NCI-H1105 treated with DMSO at 0.1 percent for 48 hours (cell line): ENCODE data around the gene BPIFB2.

Source experiments
- DNase-seq: peaks from one replicate; lab custom pipeline; 2025; lab: John Stamatoyannopoulos, UW

The BPIFB2 gene

DNA sequence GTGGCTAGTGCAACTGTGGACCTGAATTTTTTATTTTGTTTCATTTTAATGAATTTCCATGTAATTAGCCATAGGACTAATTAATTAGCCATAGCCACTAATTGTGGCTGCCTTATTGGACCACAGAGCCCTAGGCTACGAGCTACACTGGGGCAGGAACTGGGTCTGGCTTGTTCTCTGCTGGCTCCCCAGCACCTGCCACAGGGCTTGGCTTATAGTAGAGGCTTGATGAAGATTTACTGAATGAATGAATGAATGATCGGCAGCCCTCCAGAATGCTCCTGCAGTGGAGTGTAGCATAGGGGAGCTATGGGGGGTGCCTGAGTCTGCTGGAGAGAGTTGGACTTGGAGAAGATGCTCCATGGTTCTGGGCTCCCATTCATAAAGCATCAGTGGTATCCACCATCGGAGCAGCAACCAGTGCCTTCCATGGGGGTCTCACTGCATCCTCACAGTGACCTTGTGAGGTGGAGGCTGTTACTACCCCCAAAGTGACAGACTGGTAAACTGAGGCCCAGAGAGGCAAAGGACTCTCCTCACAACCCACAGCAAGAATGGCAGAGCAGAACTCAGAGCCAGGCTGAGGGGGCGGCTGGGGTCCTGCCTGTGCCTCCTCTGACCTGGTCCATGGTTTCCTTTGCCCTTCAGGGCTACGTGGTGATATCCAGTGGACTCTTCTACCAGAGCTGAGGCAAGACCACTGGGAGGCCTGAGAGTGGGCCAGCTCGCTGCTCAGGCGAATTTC lies 15.4 kb downstream of the BPIFB2 start:
- no peak for DNase-seq

DNA sequence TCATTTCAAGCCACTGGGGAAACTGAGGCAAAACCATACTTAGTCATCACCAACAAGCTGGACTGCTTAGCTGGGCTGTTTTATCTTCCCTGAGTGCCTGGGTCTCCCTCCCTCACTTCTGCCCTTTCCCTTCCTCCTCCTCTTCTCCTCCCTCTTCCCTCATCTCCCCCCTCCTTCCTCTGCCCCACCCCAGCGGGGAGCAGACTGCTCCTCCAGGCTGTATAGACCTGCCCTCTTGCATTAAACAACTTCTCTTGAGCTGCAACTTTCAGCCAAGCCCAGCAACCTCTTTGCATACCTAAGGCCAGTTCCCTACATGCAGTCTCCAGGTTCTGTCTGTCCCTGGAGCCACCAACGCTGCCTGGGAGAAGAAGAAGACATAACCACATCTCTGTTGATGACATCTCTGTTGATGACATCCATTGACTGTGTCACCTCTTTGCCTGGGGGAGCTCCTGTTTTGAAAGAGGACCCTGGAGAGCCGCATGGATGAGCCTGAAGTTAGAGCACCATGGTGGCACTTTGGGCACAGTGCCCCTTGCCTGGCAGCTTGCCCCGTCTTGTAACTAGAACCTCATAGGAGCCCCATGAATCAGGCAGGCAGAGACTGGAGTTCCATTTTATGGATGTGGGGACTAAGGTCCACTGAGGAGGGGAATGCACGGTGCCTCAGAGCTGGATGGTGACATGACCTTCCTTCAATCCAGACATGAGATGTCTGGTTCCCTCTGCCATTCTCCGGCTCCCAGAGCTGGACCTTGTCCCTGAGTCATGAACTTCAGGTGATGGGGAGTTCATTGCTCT lies 16.1 kb downstream of the BPIFB2 start:
- DNase-seq, result no peak

DNA sequence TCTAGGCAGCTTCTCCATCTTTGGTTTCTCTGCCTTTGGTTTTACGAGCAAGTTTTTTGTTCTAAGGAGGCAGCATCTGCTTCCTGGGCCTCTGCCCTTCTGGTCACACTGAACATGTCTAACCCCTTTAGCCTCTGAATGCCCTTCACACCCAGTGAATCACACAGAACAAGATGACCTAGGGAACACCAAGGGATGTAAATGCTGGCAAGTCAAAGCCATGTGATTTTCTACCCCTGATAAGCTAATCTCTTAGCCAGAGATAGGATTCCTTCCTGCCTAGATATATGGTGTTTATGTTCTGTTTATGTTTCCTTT lies 16.7 kb downstream of the BPIFB2 start:
- no peak for DNase-seq

DNA sequence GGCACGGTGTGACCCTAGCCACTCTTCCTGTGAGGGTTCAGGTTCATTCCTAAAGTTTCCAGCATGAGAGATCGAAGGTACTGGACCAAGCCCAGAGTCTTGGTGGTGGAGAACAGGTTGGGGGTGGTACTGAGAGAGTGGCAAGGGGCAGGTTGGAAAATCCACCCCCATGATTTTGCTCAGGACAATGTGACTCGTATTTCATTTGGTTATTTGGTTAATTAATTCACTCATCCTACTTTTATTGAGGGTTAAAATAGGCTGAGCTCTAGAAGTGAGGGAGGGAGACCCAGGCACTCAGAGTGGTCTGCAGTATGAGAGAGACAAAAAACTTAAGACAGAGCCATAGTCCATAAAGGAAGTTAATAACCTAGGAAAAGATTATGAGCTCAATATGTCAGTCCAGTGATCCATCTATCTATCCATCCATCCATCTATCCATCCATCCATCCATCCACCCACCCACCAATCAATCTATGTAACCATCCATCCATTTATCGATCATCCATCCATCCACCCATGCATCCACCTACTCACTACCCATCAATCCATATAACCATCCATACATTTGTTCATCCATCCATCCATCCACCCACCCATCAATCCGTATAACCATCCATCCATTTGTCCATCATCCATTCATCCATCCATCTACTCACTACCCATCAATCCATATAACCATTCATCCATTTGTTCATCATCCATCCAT lies 17.3 kb downstream of the BPIFB2 start:
- no peak for DNase-seq

DNA sequence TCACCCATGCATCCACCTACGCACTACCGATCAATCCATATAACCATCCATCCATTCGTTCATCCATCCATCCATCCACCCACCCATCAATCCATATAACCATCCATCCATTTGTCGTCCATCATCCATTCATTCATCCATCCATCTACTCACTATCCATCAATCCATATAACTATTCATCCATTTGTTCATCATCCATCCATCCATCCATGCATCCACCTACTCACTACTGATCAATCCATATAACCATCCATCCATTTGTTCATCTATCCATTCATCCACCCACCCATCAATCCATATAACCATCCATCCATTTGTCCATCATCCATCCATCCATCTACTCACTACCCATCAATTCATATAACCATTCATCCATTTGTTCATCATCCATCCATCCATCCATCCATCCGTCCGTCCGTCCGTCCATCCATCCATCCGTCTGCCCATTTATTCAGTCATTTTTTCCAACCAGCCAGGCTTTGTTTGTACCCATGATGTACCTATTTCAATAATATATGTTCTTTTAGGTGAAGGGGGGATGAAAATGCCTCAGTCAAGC lies 17.9 kb downstream of the BPIFB2 start:
- no peak for DNase-seq

DNA sequence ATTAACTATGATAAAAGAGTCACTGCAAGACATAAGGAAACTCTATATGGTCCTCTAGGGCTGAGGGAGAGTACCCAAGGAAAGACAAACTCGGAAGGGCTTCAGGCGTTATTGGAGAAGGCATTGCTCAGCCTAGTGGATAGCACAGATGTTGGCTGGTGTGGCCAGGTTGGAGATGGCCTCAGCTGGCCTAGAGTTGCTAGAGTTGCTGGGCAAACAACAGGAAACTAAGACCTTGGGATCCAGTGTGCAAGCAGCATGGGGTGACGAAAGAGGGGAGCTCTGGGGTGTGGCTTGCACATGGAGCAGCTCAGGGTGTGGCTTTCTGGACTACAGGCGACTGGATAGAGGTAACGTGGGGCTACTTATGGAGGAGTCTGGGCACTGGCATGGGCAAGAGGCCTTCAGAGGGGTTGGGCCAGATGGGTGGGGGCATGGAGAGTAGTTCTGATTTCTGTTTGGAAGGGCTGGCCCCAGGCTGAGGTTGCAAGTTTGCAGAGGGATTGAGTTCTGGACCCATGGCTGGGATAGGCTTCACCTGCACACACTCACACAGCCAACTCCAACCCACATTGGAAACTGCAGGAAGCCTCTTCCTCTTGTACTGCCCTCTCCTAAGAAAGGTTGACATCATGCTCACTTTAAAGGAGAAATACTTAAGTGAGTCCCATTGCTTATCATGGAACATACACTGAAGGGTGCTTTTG lies 18.7 kb downstream of the BPIFB2 start:
- no peak for DNase-seq

DNA sequence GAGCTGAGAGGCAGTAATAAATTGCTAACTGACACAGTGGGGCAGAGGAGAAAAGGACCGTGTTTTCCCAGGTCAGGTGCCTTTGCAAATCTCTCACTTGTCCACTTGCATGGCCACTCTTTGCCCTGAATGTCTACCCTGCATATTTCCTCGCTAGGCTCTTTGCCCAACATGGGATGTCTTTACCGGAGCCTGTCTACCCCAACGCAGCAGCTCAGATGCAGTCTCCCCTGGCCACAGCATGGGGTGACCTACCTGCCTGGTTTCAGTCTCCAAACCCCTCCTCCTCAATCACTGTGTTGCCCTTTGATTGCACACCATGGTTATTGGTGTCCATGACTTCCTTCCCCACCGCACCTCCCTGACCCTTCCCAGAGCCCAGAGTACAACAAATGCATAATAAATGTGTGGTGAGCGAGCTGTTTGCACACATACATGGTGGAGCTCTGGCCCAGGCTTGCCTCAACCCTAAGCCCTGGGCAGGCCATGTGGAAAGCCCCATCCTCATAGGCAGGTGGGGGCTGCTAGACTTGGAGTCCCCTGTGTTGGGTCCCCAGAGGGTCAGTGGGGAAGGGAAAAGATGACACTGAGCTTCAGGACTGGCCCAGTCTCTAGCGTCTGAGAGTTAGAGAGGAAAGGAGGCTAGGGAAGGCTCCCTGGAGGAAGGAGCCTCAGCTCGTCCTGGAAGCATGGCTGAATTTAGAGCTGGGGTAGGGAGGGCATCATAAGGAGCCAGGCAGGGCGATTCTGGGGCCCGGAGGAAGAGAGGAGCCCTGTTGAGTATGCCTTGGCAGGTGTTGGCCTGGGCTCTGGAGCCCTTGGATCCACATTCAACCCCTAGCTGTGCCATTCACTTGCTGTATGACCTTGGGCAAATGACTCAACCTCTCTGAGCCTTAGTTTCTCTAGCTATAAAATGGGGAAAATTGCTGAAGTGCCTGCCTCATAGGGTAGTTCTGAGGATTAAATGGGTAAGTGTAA lies 19.6 kb downstream of the BPIFB2 start:
- no peak for DNase-seq

DNA sequence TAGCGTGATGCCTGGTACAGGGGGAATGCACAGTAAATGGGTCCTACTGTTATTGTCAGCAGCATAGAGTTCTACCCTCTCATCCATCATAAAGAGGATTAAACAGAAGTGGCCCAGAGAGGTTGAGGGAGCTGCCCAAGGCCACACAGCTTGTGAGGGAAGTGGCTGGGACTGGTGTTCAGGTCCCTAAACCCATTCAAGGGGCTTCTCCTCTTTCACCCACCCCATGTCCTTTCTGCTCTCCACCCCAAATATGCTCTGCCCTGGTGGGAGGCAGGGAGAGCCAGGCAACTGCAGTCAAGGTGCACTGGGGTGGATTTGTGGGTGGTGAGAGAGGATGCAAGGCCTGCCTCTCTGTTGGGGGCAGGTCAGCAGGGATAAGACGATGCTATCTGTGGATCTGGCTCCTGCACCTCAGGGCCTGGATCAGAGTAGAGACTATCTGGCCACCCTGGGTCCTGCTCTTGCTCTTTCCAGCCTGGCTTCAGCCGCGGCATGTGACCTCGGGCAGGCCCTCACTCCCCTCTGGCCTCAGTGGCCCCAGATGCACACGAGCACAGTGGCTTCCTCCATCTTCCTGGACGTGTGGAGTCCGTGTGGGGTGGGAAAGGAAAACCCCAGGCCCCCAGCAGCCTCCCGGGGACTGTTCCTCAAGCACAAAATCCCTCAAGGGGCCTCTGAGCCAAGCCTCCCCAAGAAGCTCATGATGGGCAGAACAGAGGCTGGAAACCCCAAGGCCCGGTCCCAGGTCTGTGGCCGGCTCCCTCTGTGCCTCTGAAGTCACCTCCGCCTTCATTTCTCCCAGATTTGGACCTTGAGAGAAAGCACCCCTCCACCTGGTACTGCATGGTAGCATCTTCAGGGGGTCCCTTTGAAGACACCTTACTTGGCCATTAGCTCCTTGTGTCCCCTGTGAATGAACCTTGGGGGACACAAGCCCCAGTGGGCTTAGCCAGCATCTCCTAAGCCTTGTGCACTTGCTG lies 20.6 kb downstream of the BPIFB2 start:
- DNase-seq, result no peak

DNA sequence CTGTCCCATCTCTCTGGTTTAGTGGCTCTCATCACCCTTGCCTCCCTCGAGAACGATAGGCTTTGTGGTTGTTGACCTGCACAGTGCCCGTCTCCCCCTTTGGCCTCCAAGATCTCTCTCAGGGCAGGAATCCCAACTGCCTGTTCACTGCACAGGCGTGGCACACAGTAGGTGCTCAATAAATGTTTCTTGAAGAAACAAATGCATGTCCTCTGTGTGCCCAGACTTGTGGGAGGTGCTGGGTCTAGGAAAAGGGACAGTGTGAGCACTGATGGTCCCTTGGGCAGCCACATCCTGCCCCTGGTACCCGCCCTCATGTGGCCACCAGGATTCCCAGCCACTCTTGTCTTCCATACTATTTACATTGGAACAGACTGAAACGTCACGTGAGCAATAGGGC lies 21.4 kb downstream of the BPIFB2 start:
- no peak for DNase-seq

DNA sequence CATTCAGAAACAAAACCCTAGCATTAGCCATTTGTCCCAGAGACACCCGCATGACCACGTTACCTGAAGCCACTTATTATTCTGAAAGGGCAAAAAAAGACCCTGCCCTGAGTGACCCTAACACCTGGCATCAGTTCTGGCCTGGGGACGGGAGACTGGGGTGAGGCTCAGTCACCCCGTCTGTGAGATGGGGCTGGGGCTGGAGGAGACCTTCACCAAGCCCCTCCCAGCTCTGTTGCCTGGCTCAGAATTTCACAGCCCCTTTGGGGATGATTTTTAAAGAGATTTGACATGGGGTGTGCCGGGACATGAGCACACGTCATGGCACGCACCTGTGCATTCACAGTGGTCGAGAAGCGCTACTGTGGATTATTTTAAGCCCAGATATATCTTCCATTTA lies 22.6 kb downstream of the BPIFB2 start:
- no peak for DNase-seq

DNA sequence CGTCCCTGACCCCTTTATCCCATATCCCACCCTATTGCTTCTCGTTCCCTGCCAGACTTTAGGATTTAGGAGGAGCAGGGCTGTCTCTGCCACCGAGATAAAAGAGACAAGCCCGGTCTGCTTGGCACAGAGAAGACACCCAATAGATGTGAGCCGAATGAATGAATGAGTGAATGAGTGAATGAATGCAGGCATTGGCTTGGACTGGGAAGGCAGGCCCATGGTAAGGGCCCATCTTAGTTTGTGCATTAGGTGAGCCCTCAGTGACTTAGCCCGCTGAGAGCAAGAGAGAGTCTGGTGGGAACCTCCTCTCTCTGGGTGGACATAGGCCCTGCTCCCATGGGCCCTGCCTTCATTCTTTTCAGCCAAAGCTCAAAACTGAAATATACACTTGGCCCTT lies 23.1 kb downstream of the BPIFB2 start:
- no peak for DNase-seq

DNA sequence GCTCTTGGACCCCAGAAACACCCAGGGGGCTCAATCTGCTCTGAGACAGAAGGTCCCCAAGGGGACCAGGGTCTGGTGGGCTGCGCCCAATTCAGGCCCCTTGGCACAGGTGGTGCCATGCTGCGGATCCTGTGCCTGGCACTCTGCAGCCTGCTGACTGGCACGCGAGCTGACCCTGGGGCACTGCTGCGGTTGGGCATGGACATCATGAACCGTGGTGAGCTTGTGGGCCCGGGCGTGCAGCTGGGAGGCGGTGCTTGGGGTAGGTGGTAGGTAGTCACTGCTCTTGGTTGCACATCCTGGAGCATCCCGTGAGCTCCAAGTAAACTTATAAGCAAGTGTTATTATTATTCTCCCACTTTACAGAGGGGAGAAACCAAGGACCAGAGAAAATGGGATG lies 24.0 kb downstream of the BPIFB2 start, which contains the start of gene BPIFB6:
Gene BPIFB6 (plus strand): TSS at position 118 of the 400 bp plus-strand sequence. CDS start 0 bp downstream, at position 118.
- no peak for DNase-seq

DNA sequence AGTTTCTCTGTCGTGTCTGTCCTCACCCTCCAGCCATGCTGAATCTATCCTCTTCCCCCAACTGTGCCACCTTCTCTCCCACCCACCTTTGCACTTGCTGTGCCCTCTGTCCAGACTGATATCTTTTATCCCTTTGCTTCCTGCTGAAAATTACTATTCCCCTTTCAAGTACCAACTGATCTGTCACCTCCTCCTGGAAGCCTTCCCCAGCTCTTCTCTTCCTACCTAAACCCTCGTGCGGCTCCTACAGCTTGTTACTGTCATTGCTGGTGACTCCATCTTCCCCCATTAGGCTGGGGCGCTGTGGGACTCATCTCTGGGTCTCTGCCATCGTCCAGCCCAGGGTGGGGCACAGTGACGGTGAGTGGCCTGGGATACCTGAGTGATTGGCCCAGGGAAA lies 25.1 kb downstream of the BPIFB2 start:
- no peak for DNase-seq

DNA sequence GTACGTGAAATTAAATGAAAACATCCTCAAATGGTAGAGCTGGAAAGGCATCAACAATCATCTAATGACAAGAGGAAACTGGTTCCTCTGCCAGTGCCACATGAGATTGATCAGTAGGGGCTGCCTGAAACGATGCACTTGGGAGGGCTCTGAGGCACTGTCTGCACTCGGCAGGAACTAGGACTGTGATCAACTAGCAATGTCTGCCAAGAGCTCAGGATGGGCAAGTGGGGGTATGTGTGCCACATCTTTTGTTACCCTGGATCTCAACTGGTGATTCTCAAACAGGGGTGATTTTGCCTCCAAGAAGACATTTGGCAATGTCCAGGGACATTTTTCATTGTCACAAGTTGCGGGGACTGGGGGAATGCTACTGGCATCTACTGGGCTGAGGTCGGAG lies 25.9 kb downstream of the BPIFB2 start:
- DNase-seq, result no peak

DNA sequence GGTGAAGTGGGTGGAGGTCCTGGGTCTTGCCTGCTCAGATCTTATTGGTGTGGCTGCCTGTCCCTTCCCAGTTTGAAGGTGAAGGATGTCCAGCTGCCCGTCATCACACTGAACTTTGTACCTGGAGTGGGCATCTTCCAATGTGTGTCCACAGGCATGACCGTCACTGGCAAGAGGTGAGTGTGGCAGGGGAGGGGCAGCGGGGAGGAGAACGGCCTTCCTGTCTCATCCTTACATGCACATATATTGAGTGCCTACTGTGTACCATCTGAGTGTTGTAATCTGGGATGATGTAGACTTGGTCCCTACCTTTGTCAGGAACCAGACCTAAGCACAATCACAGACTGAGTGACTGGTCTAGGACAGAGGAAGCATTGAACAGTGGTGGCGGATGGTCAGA lies 26.6 kb downstream of the BPIFB2 start:
- no peak for DNase-seq

DNA sequence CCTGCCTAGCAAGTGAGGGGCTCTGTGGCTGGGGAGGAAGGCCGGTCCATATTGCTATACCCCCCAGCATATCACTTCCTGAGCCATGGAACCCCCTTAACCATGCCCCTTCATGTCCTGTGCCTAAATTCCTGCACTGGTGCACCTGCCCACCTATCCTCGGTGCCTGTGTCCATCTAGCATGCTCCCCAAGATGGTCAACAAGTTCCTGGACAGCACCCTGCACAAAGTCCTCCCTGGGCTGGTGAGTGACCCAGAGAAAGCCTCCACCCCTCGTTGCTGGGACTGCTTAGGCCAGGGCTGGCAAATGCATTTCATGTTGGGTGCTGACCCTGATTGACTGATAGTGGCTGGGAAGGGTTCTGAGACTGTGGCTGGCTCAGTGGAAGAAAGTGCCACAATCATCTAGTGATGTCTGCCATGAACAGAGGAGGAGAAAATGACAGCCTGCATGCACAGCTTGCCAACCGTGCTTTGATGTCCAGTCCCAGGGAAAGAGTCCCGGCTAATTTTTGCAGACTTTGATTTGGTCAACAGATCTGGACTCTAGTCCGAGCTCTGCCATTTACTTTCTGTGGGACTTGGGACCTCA lies 27.5 kb downstream of the BPIFB2 start:
- DNase-seq, result no peak

DNA sequence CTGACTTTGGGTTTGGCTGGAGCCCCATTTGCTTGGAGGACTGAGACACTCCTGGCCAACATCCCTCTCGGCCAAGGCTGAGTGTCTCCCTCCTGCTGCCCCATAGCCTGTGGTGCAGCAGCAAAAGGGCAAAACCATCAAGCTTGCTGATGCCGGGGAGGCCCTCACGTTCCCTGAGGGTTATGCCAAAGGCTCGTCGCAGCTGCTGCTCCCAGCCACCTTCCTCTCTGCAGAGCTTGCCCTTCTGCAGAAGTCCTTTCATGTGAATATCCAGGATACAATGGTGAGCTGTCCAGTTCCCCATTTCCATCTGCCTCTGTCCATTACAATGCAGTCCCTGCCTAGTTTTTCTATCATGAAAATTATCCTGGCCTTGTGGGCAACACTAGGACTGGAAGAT lies 30.0 kb downstream of the BPIFB2 start:
- no peak for DNase-seq

DNA sequence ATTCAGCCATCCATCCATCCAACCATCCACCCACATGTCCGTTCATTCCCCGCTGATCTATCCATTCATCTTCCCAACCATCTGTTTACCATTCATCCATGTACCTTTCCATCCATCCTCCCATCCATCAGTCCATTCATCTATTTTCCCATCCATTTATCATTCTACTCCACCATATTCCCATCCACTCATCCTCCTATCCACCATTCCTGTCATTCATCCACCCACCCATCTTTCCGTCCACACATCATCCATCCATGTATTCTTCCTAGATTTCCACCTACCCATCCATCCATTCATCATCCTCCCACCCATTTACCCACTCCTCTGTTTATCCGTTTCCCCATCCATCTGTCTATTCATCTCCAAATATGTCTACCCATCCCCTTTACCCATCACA lies 30.7 kb downstream of the BPIFB2 start:
- DNase-seq, result no peak

DNA sequence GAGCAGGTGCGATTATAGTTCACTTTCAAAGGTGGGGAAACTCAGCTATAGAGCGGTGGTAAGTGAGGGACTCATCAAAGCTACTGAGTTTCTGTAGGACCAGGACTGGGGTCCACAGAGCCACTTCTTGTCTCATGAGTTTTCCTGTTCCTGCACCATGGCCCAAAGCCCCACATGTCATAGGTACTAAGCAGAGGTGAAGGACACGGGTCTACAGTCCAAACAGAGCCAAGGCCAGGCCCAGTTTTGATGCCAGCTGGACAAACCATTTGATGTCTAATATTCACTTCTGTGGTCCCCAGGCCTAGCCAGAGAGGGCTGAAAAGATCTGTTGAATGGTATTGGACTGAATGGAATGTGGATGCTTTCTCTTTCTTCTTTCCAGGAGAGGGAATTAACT lies 34.9 kb downstream of the BPIFB2 start:
- no peak for DNase-seq
